ENCODE results near the gene TMEM97. TPM values are rescaled to one million over a fixed set of nuclear protein-coding genes. Genes with fewer than 3 reads are reported as not detected.

TMEM97 gene
- total and polyA plus RNA-seq, 2 experiments from 2014 or later, result 15.9 to 16.3 TPM

GRCh38 chr17:28357901-28358197 lies 38.8 kb downstream of the TMEM97 start:
- in situ Hi-C loops (cut with MboI), result no loop called here
- no peaks in the 10 kb centered on the region for H4K20me1 ChIP-seq (ENCODE audit: insufficient read depth)
- no peaks in the 10 kb centered on the region for H3F3A ChIP-seq (ENCODE audit: insufficient read depth)
- peak overlapping the region; percentile 36 for H3K27ac ChIP-seq
- no peak for TF ChIP-seq EZH2 (IDR thresholded peaks at IDR 0.05; ENCODE audit: insufficient read depth, poor library complexity, severe bottlenecking)
- TF ChIP-seq EZH2phosphoT487 (IDR thresholded peaks at IDR 0.05; ENCODE audit: insufficient read depth, low read depth), result no peak
- peak overlapping the region; percentile 83 for H2AFZ ChIP-seq
- 0 to 1% methylated on average over 4 of the region's 4 CpGs for WGBS, 2 experiments (ENCODE audit: low coverage in 1 of 2, low lambda C conversion rate in 2 of 2, missing lambda C conversion rate in 2 of 2)
- peaks cover 28% of the 10 kb centered on the region for H3K36me3 ChIP-seq (ENCODE audit: low read depth)
- peaks cover 54% of the 10 kb centered on the region for H3K79me2 ChIP-seq (ENCODE audit: insufficient read depth)
- H3K4me1 ChIP-seq (ENCODE audit: insufficient read depth), result peaks cover 12% of the 10 kb centered on the region
- H3K4me2 ChIP-seq (ENCODE audit: unreplicated experiment), result peak overlapping the region; percentile 93
- no peaks in the 10 kb centered on the region for H3K9me3 ChIP-seq (ENCODE audit: low read depth)
- peak overlapping the region; percentile 95 for H3K9ac ChIP-seq
- no peaks in the 10 kb centered on the region for H3K9me2 ChIP-seq (ENCODE audit: insufficient read depth)
- no peaks in the 10 kb centered on the region for H3K27me3 ChIP-seq (replicated peaks; ENCODE audit: insufficient read depth)
- peak overlapping the region; percentile 89 for H3K4me3 ChIP-seq
- no peak for DNase-seq

- no peak for DNase-seq
- H3K4me1 ChIP-seq (ENCODE audit: insufficient read depth), result peaks cover 4% of the 10 kb centered on the region; the same call in 1 of the 2 replicates
- H3K9me2 ChIP-seq (ENCODE audit: insufficient read depth), result no peaks in the 10 kb centered on the region
- WGBS, 2 experiments (ENCODE audit: low coverage in 1 of 2, low lambda C conversion rate in 2 of 2, missing lambda C conversion rate in 2 of 2), result 90 to 94% methylated on average over 5 of the region's 5 CpGs
- H3K79me2 ChIP-seq (ENCODE audit: insufficient read depth), result peaks cover 14% of the 10 kb centered on the region
- no peak overlapping the region for H3K9ac ChIP-seq
- H3K36me3 ChIP-seq (ENCODE audit: low read depth), result peaks cover 21% of the 10 kb centered on the region
- TF ChIP-seq EZH2 (IDR thresholded peaks at IDR 0.05; ENCODE audit: insufficient read depth, poor library complexity, severe bottlenecking) (no peak), EZH2phosphoT487 (IDR thresholded peaks at IDR 0.05; ENCODE audit: insufficient read depth, low read depth) (no peak)
- no peak overlapping the region for H3K4me2 ChIP-seq (ENCODE audit: unreplicated experiment)
- H3K9me3 ChIP-seq (ENCODE audit: low read depth), result no peaks in the 10 kb centered on the region
- no peaks in the 10 kb centered on the region for H4K20me1 ChIP-seq (ENCODE audit: insufficient read depth)
- no peak overlapping the region for H3K27ac ChIP-seq
- H2AFZ ChIP-seq, result no peak overlapping the region
- no peaks in the 10 kb centered on the region for H3F3A ChIP-seq (ENCODE audit: insufficient read depth)
- H3K27me3 ChIP-seq (replicated peaks; ENCODE audit: insufficient read depth), result no peaks in the 10 kb centered on the region
- in situ Hi-C loops (cut with MboI), result no loop called here
- H3K4me3 ChIP-seq, result no peak overlapping the region
Observed at GRCh38 chr17:28363186-28363585, 44.2 kb downstream of the TMEM97 start.

DNA sequence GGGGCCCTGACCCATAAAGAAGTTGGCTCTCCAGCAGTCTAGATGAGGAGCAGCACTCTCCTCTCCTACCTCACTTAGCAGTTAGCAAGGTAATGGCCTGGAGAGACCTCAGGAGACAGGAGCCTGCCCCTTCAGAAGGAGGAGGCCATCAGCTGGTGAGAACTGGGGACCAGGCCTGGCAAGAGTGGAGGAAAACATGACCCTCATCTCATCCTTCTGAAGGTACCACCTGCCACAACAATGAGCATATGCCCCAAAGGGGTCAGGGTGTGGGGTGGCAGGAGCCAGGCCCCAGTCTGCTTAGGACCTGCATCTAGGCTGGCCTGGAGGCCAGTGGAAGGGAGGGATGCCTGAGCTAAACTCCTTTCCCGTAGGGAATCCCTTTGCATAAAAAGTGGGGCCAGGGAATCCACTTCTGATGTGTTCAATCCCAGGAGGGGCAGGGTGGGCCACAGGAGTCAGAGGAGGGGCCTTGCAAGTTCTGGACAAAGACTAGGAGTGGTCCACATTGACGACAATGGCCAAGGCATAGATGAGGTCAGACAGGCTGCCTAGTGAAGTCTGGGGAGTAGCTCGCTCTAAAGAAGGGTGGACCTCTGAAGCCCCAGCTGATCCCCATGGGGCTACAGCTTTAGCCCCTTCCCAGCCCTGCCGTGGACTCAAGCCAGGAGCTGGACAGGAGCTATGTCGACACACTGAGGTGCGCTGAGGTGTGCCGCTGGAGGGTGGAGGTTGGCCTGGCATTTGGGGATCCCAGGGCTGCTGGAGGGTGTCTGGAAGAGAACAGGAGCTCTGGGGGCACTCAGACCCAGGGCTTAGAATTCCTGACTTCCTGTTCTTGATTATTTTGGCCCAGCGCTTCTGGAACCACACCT lies 45.0 kb downstream of the TMEM97 start:
- 87 to 90% methylated on average over 8 of the region's 8 CpGs for WGBS, 2 experiments (ENCODE audit: low coverage in 1 of 2, low lambda C conversion rate in 2 of 2, missing lambda C conversion rate in 2 of 2)
- in situ Hi-C loops (cut with MboI), result no loop called here

DNA sequence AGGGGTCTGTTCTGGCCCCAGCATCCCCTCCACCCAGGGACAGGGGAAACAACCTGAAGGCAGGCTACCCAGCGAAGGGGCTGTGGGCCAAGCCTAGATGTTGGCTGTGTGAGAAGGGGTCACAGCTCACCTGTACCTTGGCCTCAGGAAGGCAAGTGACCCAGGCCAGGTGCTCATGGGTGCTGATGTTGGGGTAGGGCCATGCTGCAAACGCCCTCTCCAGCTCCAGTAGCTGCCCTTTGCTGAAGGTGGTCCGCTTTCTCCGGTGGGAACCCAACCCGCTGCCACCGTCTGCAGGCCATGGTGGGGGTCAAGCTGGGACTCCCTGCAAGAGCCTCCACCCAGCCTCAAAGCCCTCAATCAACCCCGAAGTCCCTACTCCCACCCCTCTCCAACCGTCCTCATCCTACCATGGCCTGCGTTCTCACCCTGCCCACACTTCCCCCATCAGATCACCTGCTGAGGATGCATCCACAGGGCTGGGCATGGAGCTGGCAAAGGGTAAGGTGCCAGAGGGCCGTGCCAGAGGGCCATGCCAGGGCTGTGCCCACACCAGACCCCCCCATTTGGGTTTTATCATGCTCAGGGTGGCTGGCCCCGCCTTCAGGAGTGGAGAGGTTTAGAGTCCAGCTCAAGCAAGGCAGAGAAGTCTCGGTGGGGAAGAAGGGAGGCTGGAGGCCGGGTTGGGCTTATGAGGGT lies 45.8 kb downstream of the TMEM97 start, which contains the start of gene SEBOX:
Gene SEBOX, minus strand, starts transcription at position 535 of the 699 bp plus-strand sequence. Its CDS starts 48 bp downstream, at position 487.
- TF ChIP-seq EZH2phosphoT487 (IDR thresholded peaks at IDR 0.05; ENCODE audit: insufficient read depth, low read depth) (no peak), EZH2 (IDR thresholded peaks at IDR 0.05; ENCODE audit: insufficient read depth, poor library complexity, severe bottlenecking) (no peak)
- 87 to 88% methylated on average over 9 to 13 of the region's 13 CpGs for WGBS, 2 experiments (ENCODE audit: low coverage in 1 of 2, low lambda C conversion rate in 2 of 2, missing lambda C conversion rate in 2 of 2)
- in situ Hi-C loops (cut with MboI), result no loop called here

More for the DNA sequence above, 45.0 kb downstream of the TMEM97 start:
- H3K27ac ChIP-seq, result no peak overlapping the region
- no peak overlapping the region for H3K4me2 ChIP-seq (ENCODE audit: unreplicated experiment)
- no peaks in the 10 kb centered on the region for H3K9me3 ChIP-seq (ENCODE audit: low read depth)
- H4K20me1 ChIP-seq (ENCODE audit: insufficient read depth), result no peaks in the 10 kb centered on the region
- TF ChIP-seq EZH2 (IDR thresholded peaks at IDR 0.05; ENCODE audit: insufficient read depth, poor library complexity, severe bottlenecking) (no peak), EZH2phosphoT487 (IDR thresholded peaks at IDR 0.05; ENCODE audit: insufficient read depth, low read depth) (no peak)
- H3K27me3 ChIP-seq (replicated peaks; ENCODE audit: insufficient read depth), result no peaks in the 10 kb centered on the region
- H3K4me1 ChIP-seq (ENCODE audit: insufficient read depth), result no peaks in the 10 kb centered on the region
- peaks cover 6% of the 10 kb centered on the region for H3K79me2 ChIP-seq (ENCODE audit: insufficient read depth)
- no peaks in the 10 kb centered on the region for H3F3A ChIP-seq (ENCODE audit: insufficient read depth)
- H3K9me2 ChIP-seq (ENCODE audit: insufficient read depth), result no peaks in the 10 kb centered on the region
- H3K4me3 ChIP-seq, result no peak overlapping the region
- peaks cover 21% of the 10 kb centered on the region for H3K36me3 ChIP-seq (ENCODE audit: low read depth)
- no peak overlapping the region for H3K9ac ChIP-seq
- no peak overlapping the region for H2AFZ ChIP-seq
- no peak for DNase-seq

More for the DNA sequence above, 45.8 kb downstream of the TMEM97 start, which contains the start of gene SEBOX:
- Histone ChIP-seq H3F3A (ENCODE audit: insufficient read depth) (no peaks in the 10 kb centered on the region), H2AFZ (no peak within 1 kb of the TSS), H3K79me2 (ENCODE audit: insufficient read depth) (no peaks in the 10 kb centered on the region), H3K9me2 (ENCODE audit: insufficient read depth) (no peaks in the 10 kb centered on the region), H4K20me1 (ENCODE audit: insufficient read depth) (no peaks in the 10 kb centered on the region), H3K4me2 (ENCODE audit: unreplicated experiment) (no peak within 1 kb of the TSS), H3K9me3 (ENCODE audit: low read depth) (no peaks in the 10 kb centered on the region), H3K27ac (no peak within 1 kb of the TSS), H3K4me1 (ENCODE audit: insufficient read depth) (no peaks in the 10 kb centered on the region), H3K36me3 (ENCODE audit: low read depth) (peaks cover 18% of the 10 kb centered on the region), H3K4me3 (no peak within 1 kb of the TSS), H3K9ac (no peak within 1 kb of the TSS), H3K27me3 (replicated peaks; ENCODE audit: insufficient read depth) (no peaks in the 10 kb centered on the region)
- no peak for DNase-seq

Data from GM23248 (cell line).